Retinal pigment epithelial cell (primary cell): ENCODE data around the gene KRT15.

Experiments
- DNase-seq: peaks from one replicate; pipeline ENCODE4 v3.0.0-alpha.2; 2010; ENCODE audit warnings: low read depth
- H3K4me3 ChIP-seq: 2 replicates; pipeline ENCODE4 v1.5.1; 2011; ENCODE audit warnings: mild to moderate bottlenecking, low read length, control low read depth, moderate library complexity
- CTCF ChIP-seq: conservative IDR thresholded peaks from 2 replicates; pipeline ENCODE4 v1.5.1; 2011; ENCODE audit warnings: low read depth, low read length, control low read depth, inconsistent platforms

KRT15 gene

GRCh38 chr17:41537990-41538389 is 19.3 kb upstream of the KRT15 start:
- no peak overlapping the region for H3K4me3 ChIP-seq
- DNase-seq: no peak
- no peak for TF ChIP-seq CTCF

- H3K4me3 ChIP-seq: no peak overlapping the region
- no peak for DNase-seq
- TF ChIP-seq CTCF: no peak
These were observed 18.9 kb upstream of the KRT15 start for GRCh38 chr17:41537614-41537954.

- no peak overlapping the region for H3K4me3 ChIP-seq
- no peak for TF ChIP-seq CTCF
- DNase-seq: no peak
These were observed 18.3 kb upstream of the KRT15 start for GRCh38 chr17:41536741-41537613.

GRCh38 chr17:41535764-41536481 is 17.2 kb upstream of the KRT15 start:
- H3K4me3 ChIP-seq: no peak overlapping the region
- no peak for TF ChIP-seq CTCF
- no peak for DNase-seq

GRCh38 chr17:41534899-41535546 is 16.3 kb upstream of the KRT15 start:
- TF ChIP-seq CTCF: no peak
- H3K4me3 ChIP-seq: no peak overlapping the region
- DNase-seq: no peak

GRCh38 chr17:41533613-41534012 is 14.9 kb upstream of the KRT15 start:
- TF ChIP-seq CTCF: no peak
- no peak for DNase-seq
- no peak overlapping the region for H3K4me3 ChIP-seq
